H9 (cell line): ENCODE measurements around the gene PPP1R14C. TPM values are rescaled to one million over a fixed set of nuclear protein-coding genes. Genes with fewer than 3 reads are reported as not detected.

Source experiments
- DNase-seq: peaks from one replicate; pipeline ENCODE4 v3.0.0-alpha.2; 2017
- H2AFZ ChIP-seq: one replicate; pipeline ENCODE4 v1.6.1; 2013; ENCODE audit warnings: mild to moderate bottlenecking, low read length, control low read depth, moderate library complexity
- H2AK5ac ChIP-seq: 2 replicates; pipeline ENCODE4 v1.6.1; 2013; ENCODE audit warnings: low read length, control low read depth, mixed read lengths; ENCODE audit not compliant: insufficient read length
- H2BK120ac ChIP-seq: one replicate; pipeline ENCODE4 v1.6.1; 2013; ENCODE audit warnings: low read depth, mild to moderate bottlenecking, low read length, control low read depth, inconsistent platforms; ENCODE audit not compliant: poor library complexity, severe bottlenecking
- H2BK12ac ChIP-seq: 2 replicates; pipeline ENCODE4 v1.6.1; 2013; ENCODE audit warnings: low read length, control low read depth, mixed read lengths, low read depth; ENCODE audit not compliant: insufficient read length
- H2BK15ac ChIP-seq: 2 replicates; pipeline ENCODE4 v1.6.1; 2013; ENCODE audit warnings: low read depth, low read length, control low read depth
- H2BK20ac ChIP-seq: one replicate; pipeline ENCODE4 v1.6.1; 2013; ENCODE audit warnings: low read depth, mild to moderate bottlenecking, low read length, control low read depth, inconsistent platforms; ENCODE audit not compliant: poor library complexity, severe bottlenecking
- H2BK5ac ChIP-seq: 2 replicates; pipeline ENCODE4 v1.6.1; 2013; ENCODE audit warnings: low read length, control low read depth, mixed read lengths; ENCODE audit not compliant: insufficient read length
- H3K14ac ChIP-seq: 2 replicates; pipeline ENCODE4 v1.6.1; 2013; ENCODE audit warnings: low read length, control low read depth; ENCODE audit not compliant: insufficient read depth
- H3K18ac ChIP-seq: 2 replicates; pipeline ENCODE4 v1.6.1; 2013; ENCODE audit warnings: low read depth, mild to moderate bottlenecking, mixed read lengths, low read length, control low read depth; ENCODE audit not compliant: insufficient read length
- H3K23ac ChIP-seq: 2 replicates; pipeline ENCODE4 v1.6.1; 2013; ENCODE audit warnings: low read length, control low read depth, mixed read lengths, low read depth; ENCODE audit not compliant: insufficient read length
- H3K23me2 ChIP-seq: 2 replicates; pipeline ENCODE4 v1.6.1; 2013; ENCODE audit warnings: low read depth, mild to moderate bottlenecking, mixed read lengths, low read length, control low read depth; ENCODE audit not compliant: insufficient read length, poor library complexity, severe bottlenecking
- H3K27ac ChIP-seq: 2 replicates; pipeline ENCODE4 v1.5.1; 2013; ENCODE audit warnings: low read length, control low read depth, mixed read lengths, low read depth; ENCODE audit not compliant: insufficient read length
- H3K27me3 ChIP-seq: 2 replicates; pipeline ENCODE4 v1.6.1; 2013; ENCODE audit warnings: low read length, control low read depth, inconsistent platforms; ENCODE audit not compliant: insufficient read depth
- H3K4ac ChIP-seq: 2 replicates; pipeline ENCODE4 v1.6.1; 2013; ENCODE audit warnings: low read depth, mild to moderate bottlenecking, control low read depth, inconsistent platforms, low read length, moderate library complexity
- H3K4me1 ChIP-seq: 2 replicates; pipeline ENCODE4 v1.6.1; 2013; ENCODE audit warnings: low read length, control low read depth, inconsistent platforms; ENCODE audit not compliant: insufficient read depth
- H3K4me2 ChIP-seq: 2 replicates; pipeline ENCODE4 v1.6.1; 2013; ENCODE audit warnings: low read length, control low read depth, mixed read lengths; ENCODE audit not compliant: insufficient read length, insufficient read depth
- H3K56ac ChIP-seq: 2 replicates; pipeline ENCODE4 v1.6.1; 2013; ENCODE audit warnings: low read depth, mild to moderate bottlenecking, mixed read lengths, low read length, control low read depth; ENCODE audit not compliant: insufficient read length
- H3K79me1 ChIP-seq: 2 replicates; pipeline ENCODE4 v1.6.1; 2013; ENCODE audit warnings: low read depth, mild to moderate bottlenecking, moderate library complexity, low read length, control low read depth, inconsistent platforms; ENCODE audit not compliant: insufficient read depth, poor library complexity, severe bottlenecking
- H3K79me2 ChIP-seq: 2 replicates; pipeline ENCODE4 v1.6.1; 2013; ENCODE audit warnings: low read length, control low read depth, inconsistent platforms; ENCODE audit not compliant: insufficient read depth
- H3K9ac ChIP-seq: 2 replicates; pipeline ENCODE4 v1.6.1; 2013; ENCODE audit warnings: low read length, control low read depth, mixed read lengths; ENCODE audit not compliant: insufficient read length; ENCODE audit errors: extremely low read depth
- H3K9me3 ChIP-seq: one replicate; pipeline ENCODE4 v1.6.1; 2013; ENCODE audit warnings: low read depth, low read length, inconsistent platforms; ENCODE audit not compliant: control insufficient read depth
- H3T11ph ChIP-seq: one replicate; pipeline ENCODE4 v1.6.1; 2013; ENCODE audit warnings: mild to moderate bottlenecking, low read length, control low read depth, inconsistent platforms
- H4K20me1 ChIP-seq: one replicate; pipeline ENCODE4 v1.6.1; 2013; ENCODE audit not compliant: control insufficient read depth, insufficient read length, insufficient read depth
- H4K5ac ChIP-seq: 2 replicates; pipeline ENCODE4 v1.6.1; 2013; ENCODE audit warnings: low read depth, mild to moderate bottlenecking, mixed read lengths, low read length, control low read depth; ENCODE audit not compliant: insufficient read length
- H4K8ac ChIP-seq: replicated peaks from 2 replicates; pipeline ENCODE4 v1.6.1; 2013; ENCODE audit warnings: low read length, control low read depth, mixed read lengths, low read depth; ENCODE audit not compliant: insufficient read length
- H4K91ac ChIP-seq: 2 replicates; pipeline ENCODE4 v1.6.1; 2013; ENCODE audit warnings: low read depth, mild to moderate bottlenecking, moderate library complexity, mixed read lengths, low read length, control low read depth; ENCODE audit not compliant: insufficient read length
- H3K27ac Mint-ChIP-seq, 3 experiments: 2 replicates in 2 of 3; 3 replicates in 1 of 3; pipeline ENCODE4 v1.8.0; 2020 to 2021; ENCODE audit warnings: mixed read lengths in 3 of 3, mild to moderate bottlenecking in 1 of 3, moderate library complexity in 1 of 3
- H3K27me3 Mint-ChIP-seq: 2 replicates; pipeline ENCODE4 v1.8.0; 2021; ENCODE audit warnings: low read depth, mild to moderate bottlenecking, moderate library complexity, mixed read lengths
- H3K36me3 Mint-ChIP-seq, 3 experiments: 2 replicates in 2 of 3; 3 replicates in 1 of 3; pipeline ENCODE4 v1.8.0; 2020 to 2021; ENCODE audit warnings: low read depth in 3 of 3, mixed read lengths in 3 of 3; ENCODE audit not compliant: insufficient read depth in 1 of 3
- H3K4me1 Mint-ChIP-seq, 2 experiments: 2 replicates each; pipeline ENCODE4 v1.8.0; 2020; ENCODE audit warnings: mixed read lengths in 2 of 2
- H3K4me3 Mint-ChIP-seq, 2 experiments: 2 replicates in 1 of 2; 3 replicates in 1 of 2; pipeline ENCODE4 v1.8.0; 2020 to 2021; ENCODE audit warnings: mild to moderate bottlenecking in 2 of 2, mixed read lengths in 2 of 2, moderate library complexity in 1 of 2
- H3K9me3 Mint-ChIP-seq, 2 experiments: 2 replicates in 1 of 2; 3 replicates in 1 of 2; pipeline ENCODE4 v1.8.0; 2020; ENCODE audit warnings: mild to moderate bottlenecking in 2 of 2, mixed read lengths in 2 of 2, moderate library complexity in 1 of 2
- WGBS: extraction: QIAGEN DNeasy Blood & Tissue Kit; methylation state at CpG from one replicate; pipeline ENCODE4 v1.1.7; 2013; ENCODE audit warnings: missing lambda C conversion rate, low lambda C conversion rate, mixed read lengths; ENCODE audit not compliant: insufficient read length; ENCODE audit errors: extremely low coverage; 5-methylcytosine and 5-hydroxymethylcytosine counted together
- total RNA-seq: library from RNA; stranded (reverse); gene quantifications from 2 replicates; pipeline ENCODE4 v1.2.1, GENCODE V29; 2021
- TF ChIP-seq, protein P1 (sequence below): fragments of 200-600 bp; sonication (generic); conservative IDR thresholded peaks from 3 replicates; pipeline ENCODE4 v1.8.0; 2021; ENCODE audit warnings: antibody characterized with exemption, mild to moderate bottlenecking

Gene PPP1R14C
- total RNA-seq, 1 experiment from 2014 or later = 0.37 TPM

DNA sequence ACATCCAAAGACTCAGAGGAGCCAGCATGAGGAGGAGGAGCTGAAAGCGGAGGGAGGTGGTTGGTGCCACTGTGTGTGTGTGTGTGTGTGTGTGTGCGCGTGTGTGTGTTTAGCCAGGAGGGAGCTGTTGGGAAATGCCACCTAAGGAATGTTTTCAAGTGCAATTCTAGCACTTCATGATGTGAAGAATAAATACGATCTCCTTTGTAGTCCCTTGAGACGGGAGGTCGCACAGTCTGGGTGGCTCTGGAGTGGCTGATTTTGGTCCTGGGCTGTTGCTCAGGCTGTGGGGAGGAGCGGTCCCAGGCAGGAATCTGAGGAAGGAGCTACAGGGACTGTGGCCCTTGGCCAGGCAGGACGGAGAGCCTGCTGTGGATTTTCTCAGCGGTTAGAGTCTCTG lies 93.7 kb downstream of the PPP1R14C start:
- H3K27me3 Mint-ChIP-seq = peaks cover 30% of the 10 kb centered on the region
- Histone ChIP-seq H2BK120ac (no peak overlapping the region), H3K23me2 (no peaks in the 10 kb centered on the region), H4K5ac (no peak overlapping the region), H2BK12ac (no peak overlapping the region), H3K18ac (no peak overlapping the region), H2AFZ (no peak overlapping the region), H3T11ph (no peak overlapping the region), H3K23ac (no peak overlapping the region), H2AK5ac (no peak overlapping the region), H3K14ac (no peak overlapping the region), H4K20me1 (no peaks in the 10 kb centered on the region), H3K56ac (no peak overlapping the region), H4K91ac (no peak overlapping the region), H3K4ac (no peak overlapping the region), H2BK20ac (no peak overlapping the region), H3K79me1 (no peaks in the 10 kb centered on the region), H3K27ac (no peak overlapping the region), H3K79me2 (no peaks in the 10 kb centered on the region), H2BK5ac (no peak overlapping the region), H2BK15ac (no peak overlapping the region), H3K9ac (no peak overlapping the region), H3K9me3 (no peaks in the 10 kb centered on the region), H3K4me1 (no peaks in the 10 kb centered on the region), H4K8ac (no peak overlapping the region), H3K4me2 (no peak overlapping the region), H3K27me3 (no peaks in the 10 kb centered on the region)
- no peak overlapping the region; a peak in 1 of 7 replicates for H3K27ac Mint-ChIP-seq
- no peaks in the 10 kb centered on the region; a peak in 1 of 7 replicates for H3K36me3 Mint-ChIP-seq
- DNase-seq = no peak
- H3K4me1 Mint-ChIP-seq = peaks cover 0 to 6% of the 10 kb centered on the region in 2 experiments; a peak in 1 of 4 replicates
- no peak overlapping the region for H3K4me3 Mint-ChIP-seq
- H3K9me3 Mint-ChIP-seq = peaks cover 3 to 11% of the 10 kb centered on the region in 2 experiments; a peak in 3 of 5 replicates
- WGBS = no CpG with 5 or more reads among the region's 9 CpGs
- TF ChIP-seq, protein P1, sequence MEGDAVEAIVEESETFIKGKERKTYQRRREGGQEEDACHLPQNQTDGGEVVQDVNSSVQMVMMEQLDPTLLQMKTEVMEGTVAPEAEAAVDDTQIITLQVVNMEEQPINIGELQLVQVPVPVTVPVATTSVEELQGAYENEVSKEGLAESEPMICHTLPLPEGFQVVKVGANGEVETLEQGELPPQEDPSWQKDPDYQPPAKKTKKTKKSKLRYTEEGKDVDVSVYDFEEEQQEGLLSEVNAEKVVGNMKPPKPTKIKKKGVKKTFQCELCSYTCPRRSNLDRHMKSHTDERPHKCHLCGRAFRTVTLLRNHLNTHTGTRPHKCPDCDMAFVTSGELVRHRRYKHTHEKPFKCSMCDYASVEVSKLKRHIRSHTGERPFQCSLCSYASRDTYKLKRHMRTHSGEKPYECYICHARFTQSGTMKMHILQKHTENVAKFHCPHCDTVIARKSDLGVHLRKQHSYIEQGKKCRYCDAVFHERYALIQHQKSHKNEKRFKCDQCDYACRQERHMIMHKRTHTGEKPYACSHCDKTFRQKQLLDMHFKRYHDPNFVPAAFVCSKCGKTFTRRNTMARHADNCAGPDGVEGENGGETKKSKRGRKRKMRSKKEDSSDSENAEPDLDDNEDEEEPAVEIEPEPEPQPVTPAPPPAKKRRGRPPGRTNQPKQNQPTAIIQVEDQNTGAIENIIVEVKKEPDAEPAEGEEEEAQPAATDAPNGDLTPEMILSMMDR = no peak
